NCI-H128 (cell line): Measurements from ENCODE around the gene DCDC2.
"Not testable (repeated sequence)": the region's sequence is repeated elsewhere in the genome, so short reads cannot be mapped to it uniquely, and the experiment has no call there.

Experiments
- DNase-seq: peaks from one replicate; lab custom pipeline; 2025; ENCODE audit not compliant: unreplicated experiment; lab: John Stamatoyannopoulos, UW

DCDC2 gene

GRCh38 chr6:24381476-24382219 lies 23.8 kb upstream of the DCDC2 start:
- no peak for DNase-seq

GRCh38 chr6:24378473-24379097 lies 20.7 kb upstream of the DCDC2 start:
- no peak for DNase-seq

- no peak for DNase-seq
Measured at GRCh38 chr6:24376871-24377270, 19.0 kb upstream of the DCDC2 start.

DNA sequence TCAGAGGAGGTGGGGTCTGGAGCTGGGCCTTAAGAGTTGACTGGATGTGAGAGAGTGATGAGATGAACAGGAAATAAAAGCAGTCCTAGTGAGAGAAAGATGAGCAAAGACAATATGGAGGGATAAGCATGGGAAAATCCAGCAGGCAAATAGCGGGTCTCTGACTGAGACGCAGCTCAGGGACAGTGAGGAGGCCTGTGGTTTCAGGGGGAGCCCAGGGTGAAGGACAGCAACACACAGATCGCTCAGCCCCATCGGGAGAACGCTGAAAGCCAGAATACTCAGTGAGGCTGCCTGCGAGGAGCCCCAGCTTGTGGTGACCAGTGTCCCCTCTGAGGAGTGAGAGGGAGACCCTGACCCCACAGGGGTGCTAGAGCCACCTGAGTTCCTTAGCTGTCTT lies 16.8 kb upstream of the DCDC2 start:
- DNase-seq = no peak

- not testable (repeated sequence) for DNase-seq
Measured at GRCh38 chr6:24365103-24365633, 7.3 kb upstream of the DCDC2 start.

- not testable (repeated sequence) for DNase-seq
Measured at GRCh38 chr6:24362363-24362762, 4.5 kb upstream of the DCDC2 start.

- DNase-seq = peak; percentile 87
Measured at GRCh38 chr6:24359640-24360454, 2.0 kb upstream of the DCDC2 start.

DNA sequence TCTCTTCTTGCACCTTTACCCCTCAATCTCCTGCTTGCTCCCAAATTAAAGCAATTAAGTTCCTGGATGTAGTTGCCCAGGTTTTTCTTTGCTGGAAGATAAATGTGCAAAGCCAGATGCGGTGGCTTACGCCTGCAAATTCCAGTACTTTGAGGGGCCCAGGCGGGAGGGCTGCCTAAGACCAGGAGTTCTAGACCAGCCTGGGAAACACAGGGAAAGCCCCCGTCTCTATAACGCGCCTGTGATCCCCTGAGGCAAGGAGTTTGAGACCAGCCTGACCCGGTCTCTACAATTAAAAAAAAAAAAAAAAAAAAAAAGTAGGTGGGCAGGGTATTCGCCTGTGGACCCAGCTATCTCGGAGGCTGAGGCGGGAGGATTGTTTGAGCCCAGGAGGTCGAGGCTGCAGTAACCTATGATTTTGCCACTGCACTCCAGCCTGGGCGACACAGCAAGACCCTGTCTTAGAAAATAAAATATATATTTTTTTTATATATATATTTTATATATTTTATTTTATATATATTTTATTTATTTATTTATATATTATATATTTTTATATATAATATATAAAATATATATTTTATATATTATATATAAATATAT lies 461 bp upstream of the DCDC2 start:
- no peak for DNase-seq

DNA sequence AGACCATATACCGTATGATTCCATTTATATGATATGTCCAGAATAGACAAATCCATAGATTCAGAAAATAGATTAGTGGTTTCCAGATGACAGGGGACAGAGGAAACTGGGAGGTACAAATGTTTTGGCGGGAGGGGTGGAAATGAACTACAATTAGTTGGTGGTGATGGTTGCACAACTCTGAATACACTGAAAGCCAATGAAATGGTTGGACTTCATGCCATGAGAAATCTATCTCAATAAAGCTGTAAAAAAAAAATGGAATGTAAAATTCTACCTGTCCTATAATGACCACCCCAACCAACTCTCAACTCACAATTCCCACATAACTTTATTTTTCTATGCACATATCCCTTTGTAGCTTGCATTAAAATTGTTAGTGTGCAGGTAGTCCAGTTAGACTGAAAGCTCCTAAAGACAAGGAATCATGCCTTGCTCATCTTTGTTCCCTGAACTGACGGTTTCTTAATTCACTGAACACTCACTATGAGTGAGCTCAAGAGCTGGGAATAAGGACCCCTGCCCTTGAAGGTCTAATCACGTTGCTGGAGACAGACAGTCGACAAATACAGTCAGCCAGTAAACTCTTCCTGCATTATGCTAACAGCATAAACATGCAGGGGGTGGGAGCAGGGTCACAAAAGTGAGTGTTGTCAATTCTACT lies 1.4 kb downstream of the DCDC2 start:
- DNase-seq = no peak

- DNase-seq = no peak
Measured at GRCh38 chr6:24355393-24355792, 2.5 kb downstream of the DCDC2 start.

- no peak for DNase-seq
Measured at GRCh38 chr6:24353861-24354260, 4.0 kb downstream of the DCDC2 start.

DNA sequence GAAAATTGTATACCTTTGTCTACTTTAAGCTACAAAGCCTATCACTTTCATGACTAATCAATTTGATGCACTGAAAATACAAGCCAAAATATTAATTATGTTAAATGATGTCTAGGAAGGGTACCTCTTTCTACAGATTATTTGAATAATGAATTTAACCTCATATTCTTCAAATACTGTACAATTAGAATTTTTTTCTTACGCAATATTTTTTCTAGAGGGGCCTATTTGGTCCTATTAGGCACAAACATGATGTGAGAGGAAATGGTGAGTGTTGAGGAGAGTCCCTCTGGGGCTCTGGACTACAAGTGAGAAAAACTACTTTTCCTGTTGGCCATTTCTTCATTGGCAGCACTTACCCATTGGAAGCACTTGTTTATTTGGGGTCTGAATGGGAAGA lies 5.4 kb downstream of the DCDC2 start:
- no peak for DNase-seq

GRCh38 chr6:24344976-24345375 lies 12.9 kb downstream of the DCDC2 start:
- no peak for DNase-seq

DNA sequence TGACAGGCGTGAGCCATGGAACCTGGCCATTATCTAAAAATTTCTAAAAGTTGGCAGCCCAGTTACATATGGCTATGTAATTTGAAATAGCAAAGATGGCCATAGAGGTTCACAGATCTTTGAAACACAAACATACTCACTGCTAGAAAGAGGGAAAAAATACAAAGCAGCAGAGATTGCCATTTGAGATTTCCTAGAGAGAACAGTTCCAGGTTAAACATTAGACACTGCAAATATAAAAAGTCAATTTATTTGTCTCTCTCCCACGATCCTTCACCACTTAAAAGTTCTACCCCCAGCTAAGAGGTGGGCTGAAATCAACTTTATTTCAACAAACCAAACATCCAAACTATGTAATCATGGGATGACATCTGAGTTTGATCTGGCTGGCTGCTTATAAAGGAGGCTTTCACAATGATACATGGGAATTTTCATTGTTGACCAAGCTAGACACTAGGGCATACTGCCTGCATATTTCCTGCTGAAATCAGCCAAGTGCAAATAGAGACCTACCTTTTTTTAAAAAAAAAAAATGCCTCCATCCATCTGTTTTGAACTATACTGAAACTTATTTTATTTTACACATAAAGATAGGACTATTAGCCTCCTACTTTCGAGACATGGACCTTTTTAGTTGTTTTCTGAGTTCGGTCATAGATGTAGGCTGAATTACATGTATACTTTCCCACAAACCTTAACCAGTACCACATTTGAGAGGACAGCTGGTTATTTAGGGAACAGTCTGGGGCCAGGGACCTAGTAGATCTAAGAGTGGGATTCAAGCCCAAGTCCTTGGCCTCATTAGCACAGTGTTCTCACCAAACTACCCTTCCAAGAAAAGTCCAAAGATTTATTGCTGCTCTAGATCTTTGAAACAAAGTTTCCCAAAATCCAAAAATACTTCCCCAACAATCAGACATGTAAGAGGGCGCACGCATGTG lies 16.6 kb downstream of the DCDC2 start:
- DNase-seq = no peak

DNA sequence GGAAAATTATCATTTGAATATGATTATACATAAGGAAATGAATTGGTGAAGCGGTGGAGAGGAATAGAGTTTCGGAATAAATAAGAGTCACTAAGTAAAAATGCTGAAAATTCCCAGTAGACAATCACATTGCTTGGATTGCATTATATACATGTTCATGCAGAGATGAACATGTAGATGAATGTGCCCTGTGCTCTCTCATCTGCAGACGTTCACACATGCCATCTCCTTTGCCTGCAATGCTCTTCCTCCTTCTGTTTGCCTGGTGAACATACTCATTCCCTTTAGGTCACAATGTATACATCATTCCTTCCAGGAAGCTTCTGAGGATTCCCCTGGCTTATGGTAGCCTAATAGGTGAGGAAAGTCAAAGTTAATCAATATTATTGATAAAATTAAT lies 17.9 kb downstream of the DCDC2 start:
- DNase-seq = no peak

DNA sequence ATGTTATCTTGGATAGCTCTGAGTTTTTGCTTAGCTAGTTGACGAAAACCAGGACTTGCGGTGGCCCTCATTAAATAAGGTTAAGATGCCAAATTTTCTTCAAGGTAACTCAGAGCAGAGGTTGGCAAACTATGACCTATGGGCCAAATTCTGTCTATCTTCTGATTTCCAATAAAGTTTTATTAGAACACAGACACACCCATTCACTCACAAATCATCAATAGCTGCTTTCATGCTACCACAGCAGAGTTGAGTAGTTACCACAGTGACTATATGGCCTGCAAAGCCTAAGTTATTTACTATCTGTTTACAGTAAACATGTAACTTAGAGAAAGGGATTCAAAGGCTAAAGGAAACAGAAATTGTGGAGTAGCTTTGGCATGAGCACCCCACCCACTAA lies 23.6 kb downstream of the DCDC2 start:
- no peak for DNase-seq

- DNase-seq = no peak
Measured at GRCh38 chr6:24332317-24332716, 25.5 kb downstream of the DCDC2 start.

DNA sequence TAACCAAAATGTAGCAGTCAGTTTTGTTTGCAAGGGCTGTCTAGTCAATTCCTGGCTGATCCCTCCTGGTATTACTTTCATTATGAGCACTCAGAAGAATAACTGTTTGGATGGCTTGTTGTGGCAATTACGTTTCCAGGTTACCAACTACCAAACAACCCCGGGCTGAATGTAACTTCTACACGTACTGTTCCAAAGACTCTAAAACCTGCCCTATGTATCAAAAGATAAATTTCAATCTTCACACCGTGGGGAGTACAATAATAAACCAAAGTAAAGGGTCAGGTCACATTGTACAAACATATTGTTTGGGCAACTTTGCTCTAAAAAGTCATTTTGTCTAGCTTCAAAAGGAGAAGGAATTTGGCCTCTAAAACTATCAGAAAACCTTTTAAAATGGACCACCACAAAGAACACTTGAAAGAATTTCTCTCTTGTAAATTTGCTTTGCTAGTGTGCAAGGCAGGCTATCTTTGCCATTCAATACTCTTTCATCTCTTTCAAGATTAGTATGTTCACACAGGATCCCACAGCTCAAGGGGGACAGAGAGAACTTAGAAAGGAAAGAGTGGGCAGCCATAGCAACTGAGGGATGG lies 27.6 kb downstream of the DCDC2 start:
- DNase-seq = no peak

GRCh38 chr6:24329451-24329850 lies 28.4 kb downstream of the DCDC2 start:
- no peak for DNase-seq
